HEK293 (cell line): ENCODE data around the gene JPH4.

ENCODE experiments used
- CTCF ChIA-PET: fragments of 350-600 bp; formaldehyde crosslinking; extraction: SDS; loops from one replicate; lab custom pipeline; 2021; ENCODE audit warnings: antibody characterized with exemption; lab: Yijun Ruan, JAX
- POLR2A ChIA-PET: fragments of 300-600 bp; formaldehyde crosslinking; extraction: SDS; loops from one replicate; lab custom pipeline; 2020; ENCODE audit warnings: antibody characterized with exemption, inconsistent platforms; lab: Yijun Ruan, JAX
- H3K27ac ChIP-seq: fragments of 200-500 bp; sonication (Bioruptor generic); 2 replicates; pipeline ENCODE4 v1.5.1; 2014; ENCODE audit warnings: low read depth, low read length, control low read depth, inconsistent platforms; ENCODE audit errors: extremely low read depth
- H3K36me3 ChIP-seq, 2 experiments: fragments of 200-500 bp in 1 of 2; sonication (Bioruptor generic) in 1 of 2; 1 replicate in 1 of 2; 2 replicates in 1 of 2; pipeline ENCODE4 v1.5.1; 2014 to 2017; ENCODE audit warnings: inconsistent platforms in 2 of 2, low read length in 2 of 2; ENCODE audit not compliant: control insufficient read depth in 2 of 2, insufficient read depth in 1 of 2
- H3K4me1 ChIP-seq: fragments of 200-500 bp; sonication (Bioruptor generic); 2 replicates; pipeline ENCODE4 v1.5.1; 2014; ENCODE audit warnings: mild to moderate bottlenecking, low read length, inconsistent platforms; ENCODE audit not compliant: control insufficient read depth, insufficient read depth
- H3K4me3 ChIP-seq: 2 replicates; pipeline ENCODE4 v1.5.1; 2011; ENCODE audit warnings: low read depth, mild to moderate bottlenecking, control low read depth, low read length, moderate library complexity
- H3K9me3 ChIP-seq: fragments of 200-500 bp; sonication (Bioruptor generic); 2 replicates; pipeline ENCODE4 v1.5.1; 2014; ENCODE audit warnings: low read depth, low read length, inconsistent platforms; ENCODE audit not compliant: control insufficient read depth, insufficient read depth
- CTCF ChIP-seq: fragments of 450-650 bp; formaldehyde crosslinking; IDR thresholded peaks from 2 replicates; pipeline ENCODE4 v1.5.1; 2016; ENCODE audit warnings: missing biosample characterization, missing genetic modification characterization
- ELK4 ChIP-seq: IDR thresholded peaks from 2 replicates; pipeline ENCODE4 v1.6.1; 2011; ENCODE audit warnings: mild to moderate bottlenecking, low read depth, low read length, borderline replicate concordance
- REST ChIP-seq: fragments of 450-650 bp; formaldehyde crosslinking; IDR thresholded peaks from 2 replicates; pipeline ENCODE4 v1.5.1; 2016; ENCODE audit warnings: missing biosample characterization, missing genetic modification characterization
- SETDB1 ChIP-seq: IDR thresholded peaks from one replicate; pipeline ENCODE4 v1.6.1; 2017; ENCODE audit warnings: mild to moderate bottlenecking, low read length, moderate library complexity, mixed read lengths; ENCODE audit not compliant: insufficient read length
- ZFHX2 ChIP-seq: fragments of 450-650 bp; formaldehyde crosslinking; conservative IDR thresholded peaks from 2 replicates; pipeline ENCODE4 v1.5.1; 2016; ENCODE audit warnings: missing biosample characterization, missing genetic modification characterization
- ZNF2 ChIP-seq: fragments of 450-650 bp; formaldehyde crosslinking; IDR thresholded peaks from 2 replicates; pipeline ENCODE4 v1.5.1; 2016; ENCODE audit warnings: missing biosample characterization, missing genetic modification characterization
- ZNF221 ChIP-seq: fragments of 450-650 bp; formaldehyde crosslinking; IDR thresholded peaks from 2 replicates; pipeline ENCODE4 v1.5.1; 2017; ENCODE audit warnings: missing biosample characterization, missing genetic modification characterization, borderline replicate concordance
- ZNF26 ChIP-seq: fragments of 450-650 bp; formaldehyde crosslinking; IDR thresholded peaks from 2 replicates; pipeline ENCODE4 v1.5.1; 2016; ENCODE audit warnings: missing biosample characterization, missing genetic modification characterization
- ZNF341 ChIP-seq: fragments of 450-650 bp; formaldehyde crosslinking; IDR thresholded peaks from 2 replicates; pipeline ENCODE4; 2016; ENCODE audit warnings: low read depth, missing biosample characterization, missing genetic modification characterization
- ZNF423 ChIP-seq: fragments of 450-650 bp; formaldehyde crosslinking; IDR thresholded peaks from 2 replicates; pipeline ENCODE4 v1.5.1; 2016; ENCODE audit warnings: missing biosample characterization, missing genetic modification characterization
- ZNF426 ChIP-seq: fragments of 450-650 bp; formaldehyde crosslinking; IDR thresholded peaks from 2 replicates; pipeline ENCODE4 v1.5.1; 2017; ENCODE audit warnings: missing biosample characterization, missing genetic modification characterization, mild to moderate bottlenecking, inconsistent platforms, moderate library complexity
- ZNF48 ChIP-seq: fragments of 450-650 bp; formaldehyde crosslinking; IDR thresholded peaks from 2 replicates; pipeline ENCODE4 v1.5.1; 2016; ENCODE audit warnings: missing biosample characterization, missing genetic modification characterization
- ZNF610 ChIP-seq: fragments of 450-650 bp; formaldehyde crosslinking; IDR thresholded peaks from 2 replicates; pipeline ENCODE4 v1.5.1; 2016; ENCODE audit warnings: missing biosample characterization, missing genetic modification characterization, borderline replicate concordance
- ZNF624 ChIP-seq: fragments of 450-650 bp; formaldehyde crosslinking; IDR thresholded peaks from 2 replicates; pipeline ENCODE4 v1.5.1; 2017; ENCODE audit warnings: missing biosample characterization, missing genetic modification characterization
- ZNF629 ChIP-seq: fragments of 450-650 bp; formaldehyde crosslinking; IDR thresholded peaks from 2 replicates; pipeline ENCODE4 v1.5.1; 2017; ENCODE audit warnings: missing biosample characterization, missing genetic modification characterization
- ZNF707 ChIP-seq: fragments of 450-650 bp; formaldehyde crosslinking; IDR thresholded peaks from 2 replicates; pipeline ENCODE4 v1.5.1; 2016; ENCODE audit warnings: missing biosample characterization, missing genetic modification characterization
- ZNF785 ChIP-seq: fragments of 450-650 bp; formaldehyde crosslinking; IDR thresholded peaks from 2 replicates; pipeline ENCODE4 v1.5.1; 2016; ENCODE audit warnings: missing biosample characterization, missing genetic modification characterization
- ZSCAN23 ChIP-seq: fragments of 450-650 bp; formaldehyde crosslinking; IDR thresholded peaks from 2 replicates; pipeline ENCODE4 v1.5.1; 2016; ENCODE audit warnings: missing biosample characterization, missing genetic modification characterization
- TF ChIP-seq, protein P1 (sequence below): fragments of 450-650 bp; formaldehyde crosslinking; IDR thresholded peaks from 2 replicates; pipeline ENCODE4 v1.5.1; 2016; ENCODE audit warnings: missing biosample characterization, missing genetic modification characterization

Gene JPH4

DNA sequence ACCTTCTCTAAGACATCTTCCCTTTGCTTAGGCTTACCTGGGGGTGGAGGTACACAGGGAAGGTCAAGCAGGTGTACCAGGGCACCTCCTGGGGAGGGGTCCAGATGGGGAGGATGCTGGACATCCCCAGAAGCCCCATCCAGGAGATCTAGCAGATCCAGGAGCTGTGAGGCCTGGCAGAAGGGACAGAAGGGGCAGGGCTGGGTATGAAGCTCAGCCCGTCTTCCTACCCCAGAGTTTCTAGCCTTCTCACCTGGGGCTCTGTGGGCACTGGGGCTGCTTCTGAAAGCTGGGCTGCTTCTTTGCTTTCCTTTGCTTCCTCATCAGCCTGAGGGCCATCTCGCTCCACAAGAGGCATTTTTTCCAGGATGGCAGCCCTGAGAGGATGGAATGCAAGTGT, 17.3 kb downstream of the JPH4 start (continued):
- TF ChIP-seq ZNF624 (tag by site-specific recombination) (no peak), ZNF426 (tag by site-specific recombination) (no peak), REST (tag by site-specific recombination) (no peak), ZNF221 (tag by site-specific recombination) (no peak)

GRCh38 chr14:23559926-23560520, 18.6 kb downstream of the JPH4 start:
- POLR2A ChIA-PET: interaction anchor here (1.0 to 1.7 kb wide), 2 partner anchors 82 to 239 kb away, joined by 3 to 9 read pairs; partner anchors contain the start of gene PABPN1
- no peak for TF ChIP-seq ZNF426 (tag by site-specific recombination)
- 0 out of 2 replicates have a peak, but pooled peaks have one; percentile 14 for TF ChIP-seq ZFHX2 (tag by site-specific recombination)
- TF ChIP-seq ZNF629 (tag by site-specific recombination): no peak
- no peak for TF ChIP-seq ZNF26 (tag by site-specific recombination)
- no peak for TF ChIP-seq ZNF610
- TF ChIP-seq ZNF707 (tag by site-specific recombination): no peak
- no peak for TF ChIP-seq ELK4
- TF ChIP-seq ZNF785: no peak
- TF ChIP-seq ZNF48: no peak
- Histone ChIP-seq H3K27ac (no peak overlapping the region), H3K9me3 (no peaks in the 10 kb centered on the region), H3K4me3 (no peak overlapping the region), H3K36me3 (peaks cover 17 to 72% of the 10 kb centered on the region in 2 experiments; a peak in 2 of 3 replicates), H3K4me1 (peaks cover 7% of the 10 kb centered on the region)
- CTCF ChIA-PET: interaction anchor here (0.6 to 10.1 kb wide), 28 partner anchors 7 to 374 kb away, joined by 3 to 338 read pairs (median 4); partner anchors contain the start of genes AP1G2 and PABPN1

DNA sequence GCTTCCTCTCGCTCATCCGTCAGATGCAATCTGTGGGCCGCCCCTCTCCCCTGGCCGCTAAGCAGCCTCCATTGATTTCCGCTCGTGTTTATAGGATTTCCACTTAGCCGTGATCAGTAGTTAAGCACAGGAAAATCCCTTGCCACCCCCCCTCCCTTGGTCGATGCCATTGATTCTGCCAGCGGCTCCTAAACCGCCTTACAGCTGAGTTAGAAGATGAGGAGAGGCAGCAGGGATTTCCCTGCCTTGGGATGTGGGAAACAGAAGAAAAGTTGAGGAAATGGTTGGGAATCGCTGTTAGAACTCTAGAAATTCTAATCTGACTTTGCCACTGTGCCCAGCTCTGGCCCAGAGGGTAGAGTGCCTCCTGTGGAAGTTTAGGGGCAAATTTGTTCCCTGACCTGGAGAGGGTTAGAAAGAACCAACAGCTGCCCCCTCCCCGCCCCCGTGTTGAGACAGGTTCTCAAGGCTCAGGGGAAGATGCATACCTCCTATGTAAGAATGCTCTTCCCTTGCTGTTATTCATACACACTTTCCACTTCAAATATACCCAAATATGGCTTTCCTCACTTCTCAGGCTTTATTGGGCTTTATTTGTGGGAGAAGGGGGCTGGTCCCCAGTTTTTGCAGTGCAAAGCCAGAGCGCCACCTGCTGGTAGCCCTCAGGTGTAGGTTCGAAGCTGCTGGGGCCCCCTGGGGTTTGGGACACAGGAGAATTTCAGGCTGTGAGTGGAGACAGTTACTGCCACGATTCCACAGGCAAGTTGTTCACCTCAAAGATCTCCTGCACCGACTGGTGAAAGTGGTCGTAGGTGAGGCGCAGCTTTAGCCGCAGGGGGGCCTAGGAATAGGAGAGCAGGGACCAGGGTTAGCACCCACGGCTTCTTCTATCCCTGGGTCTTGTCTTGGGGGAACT, 19.3 kb downstream of the JPH4 start:
- Histone ChIP-seq H3K4me1 (peaks cover 7% of the 10 kb centered on the region), H3K4me3 (no peak overlapping the region), H3K27ac (peak overlapping the region; percentile 7; the same call in 1 of the 2 replicates), H3K9me3 (no peaks in the 10 kb centered on the region), H3K36me3 (peaks cover 16 to 65% of the 10 kb centered on the region in 2 experiments; a peak in 2 of 3 replicates)
- POLR2A ChIA-PET: interaction anchor here (0.6 to 1.7 kb wide), 6 partner anchors 80 to 581 kb away, joined by 3 to 9 read pairs (median 3); partner anchors contain the start of genes PABPN1 and PSME1
- CTCF ChIA-PET: interaction anchor here (0.5 to 10.1 kb wide), 32 partner anchors 8 to 690 kb away, joined by 3 to 338 read pairs (median 4); partner anchors contain the start of genes AP1G2 and PABPN1
- TF ChIP-seq, protein P1, sequence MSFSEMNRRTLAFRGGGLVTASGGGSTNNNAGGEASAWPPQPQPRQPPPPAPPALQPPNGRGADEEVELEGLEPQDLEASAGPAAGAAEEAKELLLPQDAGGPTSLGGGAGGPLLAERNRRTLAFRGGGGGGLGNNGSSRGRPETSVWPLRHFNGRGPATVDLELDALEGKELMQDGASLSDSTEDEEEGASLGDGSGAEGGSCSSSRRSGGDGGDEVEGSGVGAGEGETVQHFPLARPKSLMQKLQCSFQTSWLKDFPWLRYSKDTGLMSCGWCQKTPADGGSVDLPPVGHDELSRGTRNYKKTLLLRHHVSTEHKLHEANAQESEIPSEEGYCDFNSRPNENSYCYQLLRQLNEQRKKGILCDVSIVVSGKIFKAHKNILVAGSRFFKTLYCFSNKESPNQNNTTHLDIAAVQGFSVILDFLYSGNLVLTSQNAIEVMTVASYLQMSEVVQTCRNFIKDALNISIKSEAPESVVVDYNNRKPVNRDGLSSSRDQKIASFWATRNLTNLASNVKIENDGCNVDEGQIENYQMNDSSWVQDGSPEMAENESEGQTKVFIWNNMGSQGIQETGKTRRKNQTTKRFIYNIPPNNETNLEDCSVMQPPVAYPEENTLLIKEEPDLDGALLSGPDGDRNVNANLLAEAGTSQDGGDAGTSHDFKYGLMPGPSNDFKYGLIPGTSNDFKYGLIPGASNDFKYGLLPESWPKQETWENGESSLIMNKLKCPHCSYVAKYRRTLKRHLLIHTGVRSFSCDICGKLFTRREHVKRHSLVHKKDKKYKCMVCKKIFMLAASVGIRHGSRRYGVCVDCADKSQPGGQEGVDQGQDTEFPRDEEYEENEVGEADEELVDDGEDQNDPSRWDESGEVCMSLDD (tag by site-specific recombination): 0 out of 2 replicates have a peak, but pooled peaks have one; percentile 42
- TF ChIP-seq SETDB1: no peak
- no peak for TF ChIP-seq ZNF341 (tag by site-specific recombination)
- peak; percentile 32; the same call in 1 of the 2 replicates for TF ChIP-seq ZNF2
- peak; percentile 72 for TF ChIP-seq CTCF (tag by site-specific recombination)
- TF ChIP-seq ZNF423: no peak
- no peak for TF ChIP-seq ZSCAN23 (tag by site-specific recombination)
